WTC11 (cell line): ENCODE data around the gene UCP1. TPM values are rescaled to one million over a fixed set of nuclear protein-coding genes. Genes with fewer than 3 reads are reported as not detected.

ENCODE experiments used
- ATAC-seq: fragments of 200-7000 bp; cut with Tn5 transposase; 2 replicates; pipeline ENCODE4 v1.10.0; 2021; ENCODE audit warnings: mild to moderate bottlenecking, moderate library complexity
- CTCF ChIA-PET: fragments of 300-600 bp; sonication (Branson Sonifier 250); formaldehyde crosslinking; loops from one replicate; lab custom pipeline; 2021; ENCODE audit warnings: antibody characterized with exemption; lab: Charles Lee
- POLR2A ChIA-PET: fragments of 350-600 bp; sonication (Branson Sonifier 250); formaldehyde crosslinking; loops from one replicate; lab custom pipeline; 2021; ENCODE audit warnings: antibody characterized with exemption; lab: Charles Lee
- DNase-seq: peaks from one replicate; pipeline ENCODE4 v3.0.0; 2021; ENCODE audit warnings: low spot score
- H3K27ac Mint-ChIP-seq: 2 replicates; pipeline ENCODE4 v1.8.0; 2021; ENCODE audit warnings: mixed read lengths
- H3K27me3 Mint-ChIP-seq: 2 replicates; pipeline ENCODE4 v1.8.0; 2021; ENCODE audit warnings: low read depth, mild to moderate bottlenecking, moderate library complexity, mixed read lengths
- H3K36me3 Mint-ChIP-seq: 2 replicates; pipeline ENCODE4 v1.8.0; 2021; ENCODE audit warnings: mixed read lengths
- H3K4me1 Mint-ChIP-seq: 2 replicates; pipeline ENCODE4 v1.8.0; 2022; ENCODE audit warnings: mixed read lengths
- H3K4me3 Mint-ChIP-seq: 2 replicates; pipeline ENCODE4 v1.8.0; 2021; ENCODE audit warnings: mild to moderate bottlenecking, moderate library complexity, mixed read lengths
- H3K9me3 Mint-ChIP-seq: 2 replicates; pipeline ENCODE4 v1.8.0; 2021; ENCODE audit warnings: mixed read lengths
- CDX4 ChIP-seq: fragments of 250-450 bp; sonication (Bioruptor Pico); IDR thresholded peaks from 2 replicates; pipeline ENCODE4 v1.9.0; 2021; ENCODE audit warnings: moderate library complexity, mild to moderate bottlenecking, inconsistent platforms, borderline replicate concordance
- CREB1 ChIP-seq: sonication (generic); formaldehyde crosslinking; IDR thresholded peaks from 2 replicates; pipeline ENCODE4 v1.8.0; 2023; ENCODE audit warnings: mild to moderate bottlenecking, missing genetic modification reagents
- E2F5 ChIP-seq: sonication (generic); formaldehyde crosslinking; IDR thresholded peaks from 2 replicates; pipeline ENCODE4 v1.8.1; 2022; ENCODE audit warnings: mild to moderate bottlenecking, moderate library complexity, missing genetic modification reagents
- ESRRA ChIP-seq: sonication (generic); formaldehyde crosslinking; IDR thresholded peaks from 2 replicates; pipeline ENCODE4 v1.8.1; 2022; ENCODE audit warnings: mild to moderate bottlenecking, missing genetic modification reagents, borderline replicate concordance
- ETV6 ChIP-seq: sonication (generic); formaldehyde crosslinking; IDR thresholded peaks from 2 replicates; pipeline ENCODE4 v1.8.1; 2022; ENCODE audit warnings: mild to moderate bottlenecking, missing genetic modification reagents
- GTF2I ChIP-seq: fragments of 250-450 bp; sonication (Bioruptor Pico); conservative IDR thresholded peaks from 2 replicates; pipeline ENCODE4 v1.4.0; 2021; ENCODE audit warnings: mild to moderate bottlenecking
- HMGXB4 ChIP-seq: sonication (generic); formaldehyde crosslinking; IDR thresholded peaks from 2 replicates; pipeline ENCODE4 v1.8.1; 2023; ENCODE audit warnings: mild to moderate bottlenecking, moderate library complexity, missing genetic modification reagents
- NFE2L1 ChIP-seq: sonication (generic); formaldehyde crosslinking; IDR thresholded peaks from 2 replicates; pipeline ENCODE4 v1.8.1; 2023; ENCODE audit warnings: missing genetic modification reagents
- NR3C1 ChIP-seq: sonication (generic); formaldehyde crosslinking; conservative IDR thresholded peaks from 2 replicates; pipeline ENCODE4 v1.8.1; 2023; ENCODE audit warnings: low read depth, mild to moderate bottlenecking, missing genetic modification reagents
- OVOL2 ChIP-seq: fragments of 250-450 bp; sonication (Bioruptor Pico); IDR thresholded peaks from 2 replicates; pipeline ENCODE4 v1.9.0; 2021; ENCODE audit warnings: mild to moderate bottlenecking, borderline replicate concordance
- SMAD3 ChIP-seq: sonication (generic); formaldehyde crosslinking; IDR thresholded peaks from 2 replicates; pipeline ENCODE4 v1.8.0; 2022; ENCODE audit warnings: missing genetic modification reagents, mild to moderate bottlenecking, borderline replicate concordance
- SMAD4 ChIP-seq: sonication (generic); formaldehyde crosslinking; IDR thresholded peaks from 2 replicates; pipeline ENCODE4 v1.8.0; 2022; ENCODE audit warnings: mild to moderate bottlenecking, missing genetic modification reagents
- ZNF425 ChIP-seq: fragments of 250-450 bp; sonication (Bioruptor Pico); conservative IDR thresholded peaks from 2 replicates; pipeline ENCODE4 v1.9.0; 2021; ENCODE audit warnings: mild to moderate bottlenecking
- total RNA-seq: library from RNA; stranded (reverse); gene quantifications from 3 replicates; pipeline ENCODE4 v1.2.3, GENCODE V29; 2021
- TF ChIP-seq, protein P1 (sequence below): sonication (generic); formaldehyde crosslinking; IDR thresholded peaks from 2 replicates; pipeline ENCODE4 v1.8.1; 2022; ENCODE audit warnings: mild to moderate bottlenecking, missing genetic modification reagents, moderate library complexity, borderline replicate concordance
- TF ChIP-seq, protein P2 (sequence below): fragments of 250-450 bp; sonication (Bioruptor Pico); IDR thresholded peaks from 2 replicates; pipeline ENCODE4 v1.9.0; 2021; ENCODE audit warnings: mild to moderate bottlenecking
- TF ChIP-seq, protein P3 (sequence below): sonication (generic); formaldehyde crosslinking; conservative IDR thresholded peaks from 2 replicates; pipeline ENCODE4 v1.8.1; 2022; ENCODE audit warnings: mild to moderate bottlenecking, missing genetic modification reagents
- TF ChIP-seq, protein P4 (sequence below): sonication (generic); formaldehyde crosslinking; IDR thresholded peaks from 2 replicates; pipeline ENCODE4 v1.8.1; 2022; ENCODE audit warnings: low read depth, missing genetic modification reagents, borderline replicate concordance

UCP1 gene
- total RNA-seq, 1 experiment from 2014 or later = 0.15 TPM

GRCh38 chr4:140581078-140581477 lies 12.3 kb upstream of the UCP1 start (continued):
- TF ChIP-seq GTF2I (CRISPR knock-in tag) = no peak
- no peak for TF ChIP-seq OVOL2 (CRISPR knock-in tag)
- TF ChIP-seq ZNF425 (CRISPR knock-in tag) = no peak
- no peak for TF ChIP-seq CDX4 (CRISPR knock-in tag)
- no peak for TF ChIP-seq ESRRA (CRISPR knock-in tag)
- no peak for TF ChIP-seq SMAD3 (CRISPR knock-in tag)

DNA sequence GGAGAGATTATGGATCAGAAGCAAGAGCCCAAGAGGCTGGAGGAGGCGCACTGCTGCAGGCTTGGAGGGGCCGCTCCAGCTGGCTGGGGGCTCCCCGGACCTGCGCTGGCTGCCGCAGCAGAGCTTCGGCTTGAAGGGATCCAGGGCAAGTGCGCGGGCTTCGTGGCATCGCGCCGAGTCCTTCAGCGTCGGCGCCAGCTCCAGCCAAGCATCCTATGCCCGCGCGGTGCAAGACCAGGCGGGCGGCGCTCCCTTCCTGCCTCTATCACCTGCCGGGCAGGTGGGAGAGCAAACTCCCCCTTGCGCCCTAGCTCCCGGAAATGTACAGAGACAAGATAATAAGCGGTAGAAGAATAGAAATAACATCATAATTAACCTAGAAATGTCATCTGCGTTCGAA lies 10.5 kb upstream of the UCP1 start:
- CTCF ChIA-PET = interaction anchor here (0.6 to 1.8 kb wide), 6 partner anchors 12 to 305 kb away, joined by 3 to 7 read pairs (median 4); partner anchors contain the start of gene CLGN

GRCh38 chr4:140575489-140575888 lies 6.7 kb upstream of the UCP1 start:
- H3K27ac Mint-ChIP-seq = no peak overlapping the region
- no peaks in the 10 kb centered on the region for H3K4me1 Mint-ChIP-seq
- H3K4me3 Mint-ChIP-seq = no peak overlapping the region
- ATAC-seq (no peak; the same call in 1 of the 2 replicates), DNase-seq (no peak)
- POLR2A ChIA-PET = no interaction called here
- peaks cover 28% of the 10 kb centered on the region for H3K27me3 Mint-ChIP-seq
- CTCF ChIA-PET = interaction anchor here (0.9 kb wide), 1 partner anchor 216 kb away, joined by 4 read pairs; no protein-coding TSS in a partner anchor
- no peaks in the 10 kb centered on the region for H3K36me3 Mint-ChIP-seq
- peaks cover 16% of the 10 kb centered on the region for H3K9me3 Mint-ChIP-seq
- TF ChIP-seq, protein P1, sequence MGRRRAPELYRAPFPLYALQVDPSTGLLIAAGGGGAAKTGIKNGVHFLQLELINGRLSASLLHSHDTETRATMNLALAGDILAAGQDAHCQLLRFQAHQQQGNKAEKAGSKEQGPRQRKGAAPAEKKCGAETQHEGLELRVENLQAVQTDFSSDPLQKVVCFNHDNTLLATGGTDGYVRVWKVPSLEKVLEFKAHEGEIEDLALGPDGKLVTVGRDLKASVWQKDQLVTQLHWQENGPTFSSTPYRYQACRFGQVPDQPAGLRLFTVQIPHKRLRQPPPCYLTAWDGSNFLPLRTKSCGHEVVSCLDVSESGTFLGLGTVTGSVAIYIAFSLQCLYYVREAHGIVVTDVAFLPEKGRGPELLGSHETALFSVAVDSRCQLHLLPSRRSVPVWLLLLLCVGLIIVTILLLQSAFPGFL (CRISPR knock-in tag) = no peak
- TF ChIP-seq, protein P2, sequence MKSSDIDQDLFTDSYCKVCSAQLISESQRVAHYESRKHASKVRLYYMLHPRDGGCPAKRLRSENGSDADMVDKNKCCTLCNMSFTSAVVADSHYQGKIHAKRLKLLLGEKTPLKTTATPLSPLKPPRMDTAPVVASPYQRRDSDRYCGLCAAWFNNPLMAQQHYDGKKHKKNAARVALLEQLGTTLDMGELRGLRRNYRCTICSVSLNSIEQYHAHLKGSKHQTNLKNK (CRISPR knock-in tag) = no peak
- TF ChIP-seq SMAD4 (CRISPR knock-in tag) = no peak
- no peak for TF ChIP-seq NR3C1 (CRISPR knock-in tag)
- no peak for TF ChIP-seq NFE2L1 (CRISPR knock-in tag)
- TF ChIP-seq ETV6 = no peak
- TF ChIP-seq, protein P3, sequence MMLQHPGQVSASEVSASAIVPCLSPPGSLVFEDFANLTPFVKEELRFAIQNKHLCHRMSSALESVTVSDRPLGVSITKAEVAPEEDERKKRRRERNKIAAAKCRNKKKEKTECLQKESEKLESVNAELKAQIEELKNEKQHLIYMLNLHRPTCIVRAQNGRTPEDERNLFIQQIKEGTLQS (CRISPR knock-in tag) = no peak

More for the DNA sequence above, 10.5 kb upstream of the UCP1 start:
- Mint-ChIP-seq H3K9me3 (no peaks in the 10 kb centered on the region), H3K27ac (no peak overlapping the region), H3K4me3 (no peak overlapping the region), H3K4me1 (no peaks in the 10 kb centered on the region), H3K36me3 (no peaks in the 10 kb centered on the region), H3K27me3 (peaks cover 28% of the 10 kb centered on the region)
- POLR2A ChIA-PET = no interaction called here
- DNase-seq = peak; percentile 30
- TF ChIP-seq, protein P4, sequence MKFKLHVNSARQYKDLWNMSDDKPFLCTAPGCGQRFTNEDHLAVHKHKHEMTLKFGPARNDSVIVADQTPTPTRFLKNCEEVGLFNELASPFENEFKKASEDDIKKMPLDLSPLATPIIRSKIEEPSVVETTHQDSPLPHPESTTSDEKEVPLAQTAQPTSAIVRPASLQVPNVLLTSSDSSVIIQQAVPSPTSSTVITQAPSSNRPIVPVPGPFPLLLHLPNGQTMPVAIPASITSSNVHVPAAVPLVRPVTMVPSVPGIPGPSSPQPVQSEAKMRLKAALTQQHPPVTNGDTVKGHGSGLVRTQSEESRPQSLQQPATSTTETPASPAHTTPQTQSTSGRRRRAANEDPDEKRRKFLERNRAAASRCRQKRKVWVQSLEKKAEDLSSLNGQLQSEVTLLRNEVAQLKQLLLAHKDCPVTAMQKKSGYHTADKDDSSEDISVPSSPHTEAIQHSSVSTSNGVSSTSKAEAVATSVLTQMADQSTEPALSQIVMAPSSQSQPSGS (CRISPR knock-in tag) = no peak
- TF ChIP-seq CREB1 (CRISPR knock-in tag) (0 out of 2 replicates have a peak, but pooled peaks have one; percentile 31), NR3C1 (CRISPR knock-in tag) (no peak), E2F5 (CRISPR knock-in tag) (0 out of 2 replicates have a peak, but pooled peaks have one; percentile 41), HMGXB4 (no peak), OVOL2 (CRISPR knock-in tag) (no peak)
- ATAC-seq = peak; percentile 67
